GM12891 (cell line): ENCODE data around the gene NCAN.

Source experiments
- PAX5 ChIP-seq: IDR thresholded peaks from 2 replicates; pipeline ENCODE4 v1.6.1; 2011; ENCODE audit warnings: low read length, moderate library complexity, mild to moderate bottlenecking; ENCODE audit not compliant: insufficient read depth, severe bottlenecking
- POLR2A ChIP-seq: IDR thresholded peaks from 2 replicates; pipeline ENCODE4 v1.6.1; 2011; ENCODE audit warnings: low read depth, low read length, control low read depth
- POLR2AphosphoS5 ChIP-seq: IDR thresholded peaks from 2 replicates; pipeline ENCODE4 v1.6.1; 2011; ENCODE audit warnings: low read depth, low read length, control low read depth
- SPI1 ChIP-seq: IDR thresholded peaks from 2 replicates; pipeline ENCODE4 v1.6.1; 2011; ENCODE audit warnings: low read depth, low read length, control low read depth
- TAF1 ChIP-seq: IDR thresholded peaks from 2 replicates; pipeline ENCODE4 v1.6.1; 2011; ENCODE audit warnings: low read depth, low read length, control low read depth

DNA sequence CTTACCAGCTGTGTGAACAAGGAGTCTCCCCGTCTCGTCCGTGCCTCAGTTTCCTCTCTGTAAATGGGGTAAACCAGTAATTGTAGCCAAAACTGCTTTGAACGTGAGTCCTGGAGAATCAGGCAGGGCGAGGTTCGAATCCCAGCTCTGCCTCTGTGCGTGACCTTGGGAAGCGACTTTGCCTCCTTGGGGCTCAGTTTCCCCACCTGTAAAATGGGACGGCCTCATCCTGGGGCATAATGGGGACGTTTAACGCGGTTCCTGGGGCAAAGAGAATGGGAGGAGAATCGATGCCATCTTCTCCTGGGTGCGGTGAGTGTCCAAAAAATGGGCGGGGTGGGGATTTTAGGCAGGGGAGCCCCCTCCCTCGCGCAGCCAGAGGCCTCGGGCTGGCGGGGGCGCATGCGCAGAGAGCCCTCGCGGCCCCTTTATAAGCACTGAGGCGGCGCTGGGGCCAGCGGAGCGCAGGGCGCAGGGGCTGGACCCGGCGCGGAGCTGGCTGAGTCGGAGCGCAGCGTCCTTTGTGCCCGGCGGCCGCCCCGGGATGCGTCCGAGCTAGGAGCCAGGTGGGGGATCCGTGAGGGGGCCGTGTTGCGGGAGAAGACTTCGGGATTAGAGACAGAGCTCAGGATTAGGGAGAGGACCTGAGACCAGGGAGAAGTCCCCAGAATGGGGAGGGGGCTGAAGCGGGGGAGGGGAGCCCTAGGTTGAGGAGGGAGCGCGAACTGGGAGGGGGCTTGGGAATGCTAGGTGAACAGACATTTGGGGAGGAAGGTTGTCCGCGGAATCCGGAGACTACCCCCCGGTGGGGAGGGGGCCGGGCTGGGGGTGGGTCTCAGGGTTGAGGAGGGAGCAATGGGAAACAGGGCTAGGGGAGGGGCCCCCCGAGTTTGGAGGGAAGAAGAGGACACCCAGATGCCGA, at the start of gene NCAN:
- TF ChIP-seq POLR2A (no peak), POLR2AphosphoS5 (no peak), TAF1 (no peak), SPI1 (no peak), PAX5 (no peak)
